SHP77 (cell line): ENCODE measurements around the gene PEBP1.
"Not testable (repeated sequence)": the region's sequence is repeated elsewhere in the genome, so short reads cannot be mapped to it uniquely, and the experiment has no call there.

Experiments
- DNase-seq, 2 experiments: peaks; one replicate each; lab custom pipeline; 2025; lab: John Stamatoyannopoulos, UW

PEBP1 gene

DNA sequence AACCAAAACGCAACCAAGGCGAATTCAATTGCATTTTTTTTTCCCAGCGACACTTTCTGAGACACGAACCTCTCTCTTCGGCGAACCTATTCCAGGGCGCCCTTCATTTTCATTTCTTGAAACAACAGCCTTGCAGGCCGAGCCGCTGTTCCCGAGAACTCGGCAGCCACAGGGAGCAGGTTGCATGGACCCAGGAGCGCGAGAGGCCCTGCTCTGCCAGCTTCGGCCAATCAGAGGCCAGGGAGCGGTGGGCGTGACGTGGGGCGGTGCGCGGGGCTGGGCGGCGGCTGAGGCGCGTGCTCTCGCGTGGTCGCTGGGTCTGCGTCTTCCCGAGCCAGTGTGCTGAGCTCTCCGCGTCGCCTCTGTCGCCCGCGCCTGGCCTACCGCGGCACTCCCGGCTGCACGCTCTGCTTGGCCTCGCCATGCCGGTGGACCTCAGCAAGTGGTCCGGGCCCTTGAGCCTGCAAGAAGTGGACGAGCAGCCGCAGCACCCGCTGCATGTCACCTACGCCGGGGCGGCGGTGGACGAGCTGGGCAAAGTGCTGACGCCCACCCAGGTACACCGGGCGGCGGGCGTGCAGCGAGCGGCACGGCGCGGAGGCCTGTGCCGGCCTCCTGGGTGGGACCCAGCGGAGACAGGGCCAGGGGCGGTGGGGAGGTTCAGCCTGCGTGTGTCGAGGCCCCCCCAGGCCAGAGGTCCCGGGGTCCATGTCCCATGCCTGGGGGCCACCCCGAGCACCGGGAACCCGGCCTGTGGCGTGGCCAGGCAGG is at the start of gene PEBP1:
Gene PEBP1 (plus strand): TSS at position 337 of the 771 bp plus-strand sequence. CDS start 86 bp downstream, at position 423.
- DNase-seq = peak; percentile 91 to 95

DNA sequence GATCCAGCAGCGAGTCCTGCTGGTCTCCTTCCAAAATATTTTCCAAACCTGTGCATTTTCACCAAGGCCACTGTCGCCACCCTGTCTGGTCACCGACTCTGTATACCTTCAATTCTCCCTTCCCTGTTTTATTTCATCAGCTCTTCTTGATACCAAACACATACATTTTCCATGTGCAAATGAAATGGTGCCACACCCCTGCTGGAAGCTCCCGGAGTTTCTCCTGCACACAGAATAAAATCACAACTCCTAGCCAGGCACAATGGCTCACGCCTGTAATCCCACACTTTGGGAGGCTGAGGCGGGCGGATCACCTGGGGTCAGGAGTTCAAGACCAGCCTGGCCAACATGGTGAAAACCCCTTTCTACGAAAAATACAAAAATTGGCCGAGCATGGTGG is 46.1 kb upstream of the PEBP1 start:
- DNase-seq = no peak

DNA sequence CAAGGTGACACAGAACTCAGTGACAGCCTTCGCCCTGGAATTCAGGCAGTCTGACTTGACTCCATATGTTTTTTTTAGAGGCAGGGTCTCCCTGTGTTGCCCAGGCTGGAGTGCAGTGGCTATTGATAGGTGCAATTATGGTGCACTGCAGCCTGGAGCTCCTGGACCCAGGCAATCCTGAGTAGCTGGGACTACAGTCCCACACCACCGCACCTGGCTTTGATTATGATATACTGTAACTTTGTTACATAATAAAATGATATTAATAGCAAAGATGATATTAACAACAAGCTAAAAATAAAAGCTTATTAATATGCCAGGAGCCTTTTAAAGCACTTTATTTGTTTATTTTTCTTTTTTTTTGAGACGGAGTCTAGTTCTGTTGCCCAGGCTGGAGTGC is 41.9 kb upstream of the PEBP1 start:
- DNase-seq = no peak

DNA sequence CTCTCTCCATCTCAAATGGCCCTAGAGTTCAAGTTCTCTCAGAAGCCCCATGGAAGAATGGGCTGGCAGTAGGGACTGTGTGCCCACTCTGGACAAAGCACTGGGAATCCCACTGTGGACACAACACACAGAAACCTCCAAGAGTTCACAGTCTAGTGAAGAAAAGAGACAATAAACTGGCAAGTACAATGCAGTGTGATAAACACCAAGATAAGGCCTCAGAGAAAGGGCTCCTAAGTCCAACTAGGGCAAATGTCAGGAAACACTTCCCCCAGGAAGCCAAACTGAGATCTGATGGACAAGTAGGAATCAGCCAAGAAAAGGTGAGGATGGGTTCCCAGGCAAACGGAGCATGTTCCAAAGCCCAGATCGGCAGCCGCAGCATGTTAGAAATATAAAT is 37.5 kb upstream of the PEBP1 start:
- no peak for DNase-seq

DNA sequence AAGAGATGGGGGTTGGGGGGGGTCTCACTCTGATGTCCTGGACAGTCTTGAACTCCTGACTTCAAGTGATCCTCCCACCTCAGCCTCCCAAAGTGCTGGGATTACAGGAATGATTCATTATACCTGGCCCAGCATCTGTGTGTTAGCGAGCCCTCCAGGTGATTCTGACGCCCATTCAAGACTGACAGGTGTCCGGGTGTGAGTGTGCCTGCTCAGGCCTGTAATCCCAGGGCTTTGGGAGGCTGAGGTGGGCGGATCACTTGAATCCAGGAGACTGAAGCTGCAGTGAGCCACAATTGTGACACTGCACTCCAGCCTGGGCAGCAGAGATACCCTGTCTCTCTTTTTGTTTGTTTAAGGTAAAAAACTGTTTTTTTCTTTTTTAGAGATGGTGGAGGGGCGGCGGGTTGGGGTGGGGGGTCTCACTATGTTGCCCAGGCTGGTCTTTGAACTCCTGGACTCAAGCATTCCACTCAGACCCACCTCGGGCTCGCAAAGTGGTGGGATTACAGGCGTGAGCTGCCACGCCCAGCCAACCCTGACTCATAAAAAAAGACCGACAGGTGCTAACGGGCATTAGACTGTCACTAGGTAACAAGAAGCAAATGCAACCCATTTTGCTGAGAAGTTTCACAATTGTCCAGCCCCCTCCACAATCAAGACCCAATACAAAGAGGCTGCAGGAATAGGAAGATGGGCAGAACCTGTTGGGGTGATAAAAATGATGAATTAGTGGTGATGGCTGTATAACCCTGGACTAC is 36.8 kb upstream of the PEBP1 start:
- DNase-seq = peak in 1 of 2 experiments; percentile 7

DNA sequence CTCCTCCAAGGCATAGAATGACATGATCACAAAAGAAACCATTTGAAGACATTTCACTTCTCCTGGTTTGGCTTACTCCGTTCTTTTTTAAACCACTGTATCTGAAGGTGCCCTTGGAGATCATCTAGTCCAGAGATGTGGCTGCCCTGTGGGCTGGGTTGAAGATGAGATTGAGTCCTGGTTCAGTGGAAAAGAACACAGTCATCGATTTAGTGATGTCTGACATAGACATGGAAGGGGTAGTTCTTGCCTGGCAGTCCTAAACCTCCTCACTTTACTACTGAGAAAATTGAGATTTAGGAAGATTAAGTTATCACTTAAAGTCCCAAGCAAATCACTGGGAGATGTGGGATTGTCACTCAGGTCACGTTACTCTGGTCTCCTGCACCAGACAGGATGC is 34.9 kb upstream of the PEBP1 start:
- no peak for DNase-seq

DNA sequence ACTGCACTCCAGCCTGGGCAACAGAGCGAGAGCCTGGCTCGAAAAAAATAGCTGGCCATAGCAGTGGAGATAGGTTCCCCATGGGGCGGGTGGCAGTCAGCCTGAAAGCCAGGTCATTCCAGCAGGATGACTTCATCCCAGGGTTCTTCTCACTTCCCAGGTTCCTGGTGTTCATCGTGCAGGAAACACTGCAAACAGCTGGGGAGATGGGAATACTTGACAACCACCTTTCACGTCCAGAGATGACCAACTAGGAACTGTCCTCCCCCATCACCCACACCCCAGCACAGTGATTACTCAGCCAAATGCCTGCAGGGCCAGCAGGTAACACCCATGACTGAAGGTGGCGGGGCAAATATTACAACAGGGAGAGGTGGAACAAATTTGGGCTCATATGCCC is 33.9 kb upstream of the PEBP1 start:
- no peak for DNase-seq

DNA sequence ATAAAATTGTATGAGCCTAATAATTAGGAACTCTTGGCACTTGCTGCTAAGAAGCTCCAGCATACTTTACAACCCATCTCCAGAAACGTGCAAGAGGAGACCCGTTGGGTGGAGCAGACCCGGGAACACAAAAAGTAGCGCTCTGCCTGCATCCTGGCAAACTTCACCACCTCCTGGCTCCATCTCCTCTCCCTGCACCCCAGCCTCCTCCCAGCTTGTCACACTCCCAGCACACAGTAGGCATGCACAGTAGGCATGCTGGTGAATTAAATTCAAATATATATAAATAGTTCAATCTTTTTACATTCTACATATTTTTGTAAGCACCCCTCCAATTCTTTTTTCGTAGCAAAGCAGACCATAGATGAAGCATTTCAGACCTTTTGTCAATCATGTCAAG is 33.3 kb upstream of the PEBP1 start:
- no peak for DNase-seq

DNA sequence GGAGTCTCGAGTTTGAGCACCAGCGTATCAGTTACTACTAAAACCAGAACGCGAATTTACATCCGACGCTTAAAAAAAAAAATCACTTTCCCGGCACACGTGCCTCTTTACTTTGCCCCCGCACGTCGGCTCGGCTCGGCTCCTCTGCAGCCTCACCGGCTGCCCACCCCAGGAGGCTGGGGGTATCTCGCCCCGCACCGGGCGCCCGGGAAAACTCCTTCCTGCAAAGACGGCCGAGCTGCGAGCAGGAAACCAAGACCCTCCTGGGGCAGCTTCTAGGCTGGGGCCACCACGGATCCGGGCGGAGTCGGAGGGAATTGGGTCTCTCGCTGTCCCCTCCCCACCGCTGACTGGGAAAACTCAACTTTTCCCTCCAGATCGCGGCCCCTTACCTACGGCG is 32.7 kb upstream of the PEBP1 start:
- peak in 1 of 2 experiments; percentile 54 for DNase-seq

DNA sequence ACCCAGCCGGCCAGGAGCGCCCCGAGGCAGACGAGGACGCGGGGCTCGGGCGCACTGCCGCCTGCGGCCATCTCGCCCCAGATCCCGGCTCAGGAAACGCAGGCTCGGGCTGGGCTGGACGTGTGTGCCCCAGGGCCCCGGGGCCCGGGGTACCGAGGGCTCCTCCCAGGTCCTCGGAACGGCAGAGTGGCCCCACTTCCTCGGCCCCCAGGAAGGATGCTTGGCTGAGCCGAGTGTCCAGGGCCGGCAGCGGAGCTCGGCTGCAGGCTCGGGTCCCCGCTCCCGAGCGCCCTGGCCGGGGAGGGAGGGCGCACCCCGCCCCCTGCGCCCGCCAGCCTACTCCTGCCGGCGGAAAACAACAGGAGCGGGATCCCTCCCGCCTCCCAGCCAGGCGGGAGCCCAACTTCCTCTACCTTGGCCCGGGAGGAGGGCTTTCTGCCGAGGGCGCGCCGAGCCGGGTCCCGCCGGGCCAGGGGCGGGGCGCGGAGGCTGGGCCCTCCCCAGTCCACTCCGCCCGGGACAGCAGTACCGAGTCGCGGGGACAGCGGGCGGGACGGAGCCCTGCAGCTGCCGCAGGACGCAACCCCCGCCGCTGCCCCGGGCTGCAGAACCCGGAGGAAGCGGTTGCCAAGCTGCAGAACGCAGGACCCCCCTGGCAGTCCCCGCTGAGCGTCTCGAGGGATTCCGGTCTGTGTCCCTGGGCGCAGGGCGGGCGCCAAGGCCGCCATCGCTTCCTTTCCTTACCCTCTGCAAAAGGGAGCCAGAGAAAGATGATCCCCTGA is 32.1 kb upstream of the PEBP1 start, which contains the start of gene VSIG10:
Gene VSIG10 (minus strand): TSS at position 411 of the 782 bp plus-strand sequence. CDS start 340 bp downstream, at position 71.
- peak; percentile 69 to 74 for DNase-seq

DNA sequence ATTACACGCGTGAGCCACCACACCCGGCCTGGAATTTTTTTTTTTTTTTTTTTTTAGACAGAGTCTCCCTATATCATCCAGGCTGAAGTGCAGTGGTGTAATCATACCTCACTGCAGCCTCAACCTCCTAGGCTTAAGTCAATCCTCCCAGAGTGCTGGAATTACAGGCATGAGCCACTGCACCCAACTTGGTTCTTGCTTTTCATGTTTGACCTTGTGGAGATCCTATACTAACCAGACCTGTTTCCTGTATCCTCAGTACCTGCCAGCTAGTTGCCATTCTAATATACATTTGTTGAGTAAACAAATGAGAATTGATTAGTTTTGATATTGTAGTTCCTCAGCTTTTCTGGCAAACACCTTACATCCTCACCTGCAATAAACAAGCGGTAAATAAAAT is 28.9 kb upstream of the PEBP1 start:
- DNase-seq = no peak

DNA sequence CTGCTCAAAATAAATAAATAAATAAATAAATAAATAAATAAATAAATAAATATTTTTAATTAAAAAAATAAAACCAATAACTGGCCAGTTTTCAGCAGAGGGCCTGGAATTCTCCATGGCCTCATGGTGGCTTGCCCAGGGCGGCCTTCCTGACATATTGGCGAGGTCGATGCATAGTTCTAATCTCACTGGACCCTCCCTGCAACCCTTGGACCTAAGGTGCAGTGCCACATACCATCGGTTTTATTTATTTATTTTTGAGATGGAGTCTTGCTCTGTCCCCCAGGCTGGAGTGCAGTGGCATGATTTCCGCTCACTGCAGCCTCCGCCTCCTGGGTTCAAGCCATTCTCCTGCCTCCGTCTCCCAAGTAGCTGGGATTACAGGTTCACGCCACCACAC is 28.2 kb upstream of the PEBP1 start:
- no peak for DNase-seq

DNA sequence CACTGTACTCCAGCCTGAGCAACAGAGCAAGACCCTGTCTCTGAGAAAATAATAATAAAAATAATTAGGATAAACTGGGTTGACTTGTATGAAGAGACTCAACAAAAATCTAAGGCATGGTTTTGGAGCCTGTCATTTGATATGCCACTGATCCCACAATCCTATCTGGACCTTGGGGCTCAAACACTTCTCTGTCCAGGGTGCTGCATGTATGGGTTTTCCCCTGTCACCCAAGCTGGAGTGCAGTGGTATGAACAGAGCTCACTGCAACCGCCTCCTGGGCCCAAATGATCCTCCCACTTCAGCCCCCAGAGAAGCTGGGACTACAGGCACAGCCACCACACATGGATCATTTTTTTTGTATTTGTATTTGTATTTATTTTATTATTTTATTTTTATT is 26.8 kb upstream of the PEBP1 start:
- DNase-seq = no peak

DNA sequence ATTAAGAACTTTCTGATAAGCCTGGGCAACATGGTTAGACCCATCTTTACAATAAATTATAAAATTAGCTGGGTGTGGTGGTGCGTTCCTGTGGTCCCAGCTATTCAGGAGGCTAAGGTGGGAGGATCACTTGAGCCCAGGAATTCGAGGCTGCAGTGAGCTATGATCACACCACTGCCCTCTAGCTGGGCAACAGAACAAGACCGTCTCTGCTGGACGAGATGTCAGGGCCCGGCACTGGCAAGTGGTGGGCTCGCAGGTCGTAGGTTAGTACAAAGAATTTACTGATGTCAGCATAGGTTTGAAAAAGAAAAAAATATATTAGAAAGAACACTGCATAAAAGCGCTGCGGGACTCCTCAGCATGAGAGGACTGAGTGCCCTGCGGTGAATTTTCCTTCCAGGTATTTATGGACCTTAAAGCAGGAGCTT is 16.5 kb upstream of the PEBP1 start:
- no peak for DNase-seq

DNA sequence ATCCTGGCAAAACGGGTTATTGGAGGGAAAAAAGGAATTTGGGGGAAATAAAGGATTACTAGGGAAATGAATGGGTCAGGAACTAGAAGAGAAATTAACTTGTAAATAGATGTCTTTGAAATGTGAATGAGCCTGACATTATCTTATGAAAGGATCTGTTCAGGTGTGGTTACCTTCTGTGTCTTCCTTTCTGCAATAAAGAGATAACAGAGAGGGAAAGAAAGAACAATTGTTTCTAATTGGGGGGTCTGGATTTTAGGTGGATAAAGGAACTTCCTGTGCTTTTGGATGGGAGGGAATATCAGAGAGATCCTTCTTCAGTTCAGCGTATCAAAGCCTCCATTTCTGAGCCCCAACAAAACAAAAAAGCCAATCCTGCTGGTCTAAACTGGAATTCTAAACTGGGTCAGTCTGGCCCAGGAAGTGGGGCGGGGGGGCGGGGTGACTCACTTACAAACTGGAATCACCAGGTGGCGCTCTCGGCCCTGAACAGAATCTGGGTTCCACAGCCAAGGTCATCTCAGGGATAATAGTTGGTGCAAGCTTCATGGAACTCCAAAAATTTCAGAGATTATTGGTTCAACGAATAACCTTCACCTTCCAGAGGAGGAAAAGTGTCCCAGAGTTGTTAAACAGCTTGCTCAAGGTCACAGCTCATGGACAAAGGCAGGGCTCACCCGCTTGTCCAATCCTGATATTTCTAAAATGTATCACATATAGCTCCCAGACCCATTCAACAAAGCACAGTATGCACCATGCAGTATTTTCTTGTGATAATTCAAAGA is 15.2 kb upstream of the PEBP1 start:
- peak; percentile 69 to 79 for DNase-seq

DNA sequence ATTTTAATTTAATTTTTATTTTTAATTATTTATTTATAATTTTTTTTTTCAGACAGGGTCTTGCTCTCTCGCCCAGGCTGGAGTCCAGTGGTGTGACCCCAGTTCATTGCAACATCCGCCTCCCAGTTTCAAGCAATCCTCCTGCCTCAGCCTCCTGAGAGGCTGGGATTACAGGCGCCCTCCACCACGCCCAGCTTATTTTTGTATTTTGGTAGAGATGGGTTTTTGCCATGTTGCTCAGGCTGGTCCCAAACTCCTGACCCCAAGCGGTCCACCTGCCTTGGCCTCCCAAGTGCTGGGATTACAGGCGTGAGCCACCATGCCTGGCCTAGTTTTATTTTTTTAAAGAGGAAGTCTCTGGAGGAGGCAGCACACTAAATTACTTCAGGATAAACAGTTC is 13.7 kb upstream of the PEBP1 start:
- DNase-seq = no peak

DNA sequence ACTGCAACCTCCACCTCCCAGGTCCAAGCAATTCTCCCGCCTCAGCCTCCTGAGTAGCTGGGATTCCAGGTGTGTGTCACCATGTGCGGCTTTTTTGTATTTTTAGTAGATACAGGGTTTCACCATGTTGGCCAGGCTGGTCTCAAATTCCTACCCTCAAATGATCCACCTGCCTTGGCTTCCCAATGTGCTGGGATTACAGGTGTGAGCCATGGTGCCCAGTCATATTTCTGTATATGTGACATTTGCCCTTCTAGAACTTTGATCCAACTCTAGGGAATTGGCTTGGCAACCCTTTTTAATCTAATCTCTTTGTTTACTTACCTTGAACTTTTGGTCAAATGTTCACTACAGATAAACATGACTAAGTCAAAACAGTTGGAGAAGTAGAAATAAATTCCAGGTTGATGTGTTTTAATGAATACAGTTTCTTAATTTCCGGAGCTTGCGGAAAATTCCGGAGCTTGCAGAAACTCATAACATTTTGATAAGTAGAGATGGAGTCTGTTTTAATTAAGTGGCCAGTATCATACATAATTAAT is 11.5 kb upstream of the PEBP1 start:
- DNase-seq = no peak

DNA sequence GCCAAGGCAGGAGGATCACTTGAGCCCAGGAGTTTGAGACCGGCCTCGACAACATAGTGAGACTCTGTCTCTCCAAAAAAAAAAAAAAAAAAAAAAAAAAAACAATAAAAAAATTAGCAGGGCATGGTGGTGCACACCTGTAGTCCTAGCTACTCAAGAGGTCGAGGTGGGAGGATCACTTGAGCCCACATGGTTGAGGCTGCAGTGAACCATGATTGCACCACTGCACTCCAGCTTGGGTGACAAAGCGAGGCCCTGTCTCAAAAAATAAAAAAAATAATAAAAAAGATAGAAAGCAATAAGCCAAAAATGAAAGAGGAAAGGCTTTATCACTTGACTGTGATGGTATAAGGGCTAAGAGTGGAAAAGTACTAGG is 10.2 kb upstream of the PEBP1 start:
- DNase-seq = no peak

DNA sequence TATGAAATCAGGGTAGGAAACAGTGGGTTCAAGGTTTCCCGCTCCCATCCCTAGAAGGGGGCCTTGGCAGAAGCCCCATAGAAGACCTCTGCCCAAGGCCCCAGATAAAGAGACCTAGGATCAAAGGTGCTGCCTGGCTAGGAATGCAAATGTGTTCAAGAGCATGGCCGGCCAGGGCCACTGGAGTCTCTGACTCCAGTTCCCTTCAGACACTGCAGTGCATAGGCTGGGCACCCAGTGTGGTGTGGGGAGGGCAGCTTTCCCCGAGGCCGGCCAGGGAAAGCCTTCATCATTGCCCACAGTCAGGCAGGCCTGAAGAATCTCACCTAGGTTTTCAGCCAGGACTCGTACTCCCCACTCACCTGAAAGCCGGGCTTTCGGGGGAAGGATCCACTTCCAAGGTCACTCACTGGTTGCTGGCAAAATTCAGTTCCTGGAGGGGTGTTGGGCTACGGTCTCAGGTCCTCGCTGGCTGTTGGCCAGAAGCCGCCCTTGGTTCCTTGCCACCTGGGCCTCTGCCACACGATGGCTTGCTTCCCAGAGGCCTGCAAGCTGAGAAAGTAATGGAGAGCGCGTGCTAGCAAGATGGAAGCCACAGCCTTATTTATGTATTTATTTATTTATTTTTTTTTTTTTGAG is 9.7 kb upstream of the PEBP1 start:
- no peak for DNase-seq

DNA sequence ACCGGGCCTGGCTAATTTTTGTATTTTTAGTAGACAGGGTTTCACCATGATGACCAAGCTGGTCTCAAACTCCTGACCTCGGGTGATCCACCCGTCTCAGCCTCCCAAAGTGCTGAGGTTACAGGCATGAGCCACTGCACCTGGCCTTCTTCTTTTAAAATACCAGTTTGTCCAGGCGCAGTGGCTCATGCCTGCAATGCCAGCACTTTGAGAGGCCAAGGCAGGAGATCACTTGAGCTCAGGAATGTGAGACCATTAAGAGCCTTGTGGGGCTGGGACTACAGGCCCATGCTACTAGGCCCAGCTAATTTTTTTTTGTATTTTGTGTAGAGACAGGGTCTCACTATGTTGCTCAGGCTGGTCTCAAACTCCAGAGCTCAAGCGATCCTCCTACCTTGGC is 8.1 kb upstream of the PEBP1 start:
- no peak for DNase-seq

DNA sequence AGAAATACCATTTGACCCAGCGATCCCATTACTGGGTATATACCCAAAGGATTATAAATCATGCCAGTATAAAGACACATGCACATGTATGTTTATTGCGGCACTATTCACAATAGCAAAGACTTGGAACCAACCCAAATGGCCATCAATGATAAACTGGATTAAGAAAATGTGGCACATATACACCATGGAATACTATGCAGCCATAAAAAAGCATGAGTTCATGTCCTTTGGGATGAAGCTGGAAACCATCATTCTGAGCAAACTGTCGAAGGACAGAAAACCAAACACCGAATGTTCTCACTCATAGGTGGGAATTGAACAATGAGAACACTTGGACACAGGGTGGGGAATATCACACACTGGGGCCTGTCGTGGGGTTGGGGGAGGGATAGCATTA is 6.5 kb upstream of the PEBP1 start:
- DNase-seq = not testable (repeated sequence)
